Epithelial cell of esophagus (primary cell): Measurements from ENCODE around the gene ARHGAP23.

Source experiments
- DNase-seq: peaks from one replicate; pipeline ENCODE4 v3.0.0; 2010; ENCODE audit warnings: low read depth
- H3K4me3 ChIP-seq: 2 replicates; pipeline ENCODE4 v1.5.1; 2011; ENCODE audit warnings: mild to moderate bottlenecking, low read length, control low read depth
- TF ChIP-seq, protein P1 (sequence below): IDR thresholded peaks from 2 replicates; pipeline ENCODE4 v1.5.1; 2011; ENCODE audit warnings: low read depth, mild to moderate bottlenecking, low read length, control low read depth, inconsistent platforms; ENCODE audit not compliant: insufficient read depth; ENCODE audit errors: missing control alignments

The ARHGAP23 gene

DNA sequence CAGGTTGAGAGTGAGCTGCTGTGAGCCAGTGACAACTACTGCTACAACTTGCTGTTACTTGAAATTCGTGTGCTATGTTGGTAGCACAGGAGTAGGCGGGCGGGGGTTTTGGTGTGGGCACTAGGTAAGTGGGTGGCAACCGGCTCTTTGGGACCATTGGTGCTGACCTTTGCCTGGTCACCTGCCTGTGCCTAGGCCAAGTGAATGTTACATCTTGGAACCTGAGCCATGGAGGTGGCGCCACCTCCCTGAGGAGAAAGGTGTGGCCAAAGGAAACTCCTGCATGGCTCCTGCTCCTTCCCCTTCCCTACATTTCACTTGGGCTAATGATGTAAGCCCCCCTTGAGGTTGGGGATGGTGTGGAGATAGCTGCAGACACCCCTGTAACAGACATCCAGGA, 25.4 kb upstream of the ARHGAP23 start:
- no peak overlapping the region for H3K4me3 ChIP-seq
- TF ChIP-seq, protein P1, sequence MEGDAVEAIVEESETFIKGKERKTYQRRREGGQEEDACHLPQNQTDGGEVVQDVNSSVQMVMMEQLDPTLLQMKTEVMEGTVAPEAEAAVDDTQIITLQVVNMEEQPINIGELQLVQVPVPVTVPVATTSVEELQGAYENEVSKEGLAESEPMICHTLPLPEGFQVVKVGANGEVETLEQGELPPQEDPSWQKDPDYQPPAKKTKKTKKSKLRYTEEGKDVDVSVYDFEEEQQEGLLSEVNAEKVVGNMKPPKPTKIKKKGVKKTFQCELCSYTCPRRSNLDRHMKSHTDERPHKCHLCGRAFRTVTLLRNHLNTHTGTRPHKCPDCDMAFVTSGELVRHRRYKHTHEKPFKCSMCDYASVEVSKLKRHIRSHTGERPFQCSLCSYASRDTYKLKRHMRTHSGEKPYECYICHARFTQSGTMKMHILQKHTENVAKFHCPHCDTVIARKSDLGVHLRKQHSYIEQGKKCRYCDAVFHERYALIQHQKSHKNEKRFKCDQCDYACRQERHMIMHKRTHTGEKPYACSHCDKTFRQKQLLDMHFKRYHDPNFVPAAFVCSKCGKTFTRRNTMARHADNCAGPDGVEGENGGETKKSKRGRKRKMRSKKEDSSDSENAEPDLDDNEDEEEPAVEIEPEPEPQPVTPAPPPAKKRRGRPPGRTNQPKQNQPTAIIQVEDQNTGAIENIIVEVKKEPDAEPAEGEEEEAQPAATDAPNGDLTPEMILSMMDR = peak; percentile 18
- no peak for DNase-seq

GRCh38 chr17:38403491-38403890, 24.8 kb upstream of the ARHGAP23 start:
- TF ChIP-seq, protein P1 = no peak
- DNase-seq = peak; percentile 32
- H3K4me3 ChIP-seq = no peak overlapping the region

GRCh38 chr17:38404174-38404943, 23.9 kb upstream of the ARHGAP23 start:
- H3K4me3 ChIP-seq = no peak overlapping the region
- no peak for DNase-seq
- TF ChIP-seq, protein P1 = no peak

- no peak overlapping the region for H3K4me3 ChIP-seq
- DNase-seq = no peak
- TF ChIP-seq, protein P1 = no peak
Observed at GRCh38 chr17:38405654-38406053, 22.6 kb upstream of the ARHGAP23 start.

DNA sequence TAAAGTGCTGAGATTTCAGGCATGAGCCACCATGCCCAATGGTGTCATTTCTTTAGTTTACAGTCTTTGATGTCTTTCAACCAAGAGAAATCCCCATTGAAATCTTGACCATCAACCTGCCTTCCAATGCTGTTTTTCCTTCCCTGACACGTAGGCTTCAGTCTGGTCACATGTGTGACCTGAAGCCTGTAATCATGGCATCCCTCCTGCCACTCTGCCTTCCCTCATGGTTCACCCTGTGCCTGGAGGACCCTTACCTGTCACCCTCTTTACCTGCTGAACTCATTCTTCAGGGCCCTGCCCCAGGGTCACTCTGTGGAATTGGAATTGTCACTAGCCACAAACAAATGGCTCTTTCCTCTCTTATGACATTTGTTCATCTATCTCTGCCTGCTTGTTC, 18.1 kb upstream of the ARHGAP23 start:
- H3K4me3 ChIP-seq = no peak overlapping the region
- TF ChIP-seq, protein P1 = no peak
- DNase-seq = no peak

DNA sequence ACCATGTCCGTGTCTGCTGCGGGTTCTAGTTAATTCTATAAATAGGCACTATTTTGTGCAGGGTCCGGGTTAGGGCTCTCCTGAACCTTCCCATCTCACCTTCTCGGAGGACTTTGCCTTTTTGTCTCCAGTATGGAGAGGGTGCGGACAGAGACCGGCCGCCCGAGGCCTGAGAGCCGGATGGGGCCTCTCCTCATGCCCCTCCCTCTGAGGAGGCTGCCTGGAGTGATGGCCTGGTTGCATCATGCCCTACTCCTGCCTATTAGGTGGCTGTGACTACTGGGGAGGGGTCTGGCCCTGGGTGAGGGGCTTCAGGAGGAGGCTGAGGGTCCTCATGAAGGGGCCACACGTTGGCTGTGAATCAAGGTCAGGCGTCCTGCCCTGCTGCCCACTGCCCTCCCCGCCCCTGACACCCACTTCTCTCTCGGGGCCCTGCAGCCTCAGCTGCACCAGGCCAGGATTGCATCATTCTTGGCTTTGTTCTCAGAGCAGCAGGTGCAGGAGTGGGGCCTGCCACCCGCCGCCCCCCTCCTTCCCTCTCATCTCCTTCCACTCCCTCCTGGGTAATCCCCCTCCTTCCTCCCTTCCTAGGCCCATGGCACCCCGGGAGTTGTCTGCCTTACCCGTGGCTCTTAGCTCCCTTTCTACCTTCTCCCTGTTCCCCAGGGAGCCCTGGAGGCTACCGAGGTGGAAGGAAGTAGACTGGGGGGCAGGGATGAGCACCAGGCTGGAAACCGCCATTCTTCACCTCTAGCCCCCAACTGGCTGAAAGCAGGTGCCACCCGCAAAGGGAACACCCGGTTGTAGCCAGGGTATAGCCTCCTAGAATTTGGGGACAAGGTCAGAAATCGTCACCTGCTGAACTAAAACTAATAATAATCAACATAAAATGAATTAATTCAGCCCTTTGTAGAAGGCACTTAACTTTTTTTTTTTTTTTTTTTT, 12.7 kb upstream of the ARHGAP23 start:
- DNase-seq = peak; percentile 44
- TF ChIP-seq, protein P1 = no peak
- H3K4me3 ChIP-seq = peak overlapping the region; percentile 10
